OCI-LY7 (cell line): ENCODE results near the gene PSTPIP2.

ENCODE experiments used
- EZH2phosphoT487 ChIP-seq: fragments of 200-600 bp; sonication (generic); IDR thresholded peaks from 2 replicates; pipeline ENCODE4 v1.6.1; 2018; ENCODE audit warnings: low read depth, borderline replicate concordance, mild to moderate bottlenecking, mixed run types, antibody characterized with exemption, low read length, moderate library complexity, mixed read lengths
- TF ChIP-seq, protein P1 (sequence below): fragments of 200-600 bp; sonication (generic); conservative IDR thresholded peaks from 2 replicates; pipeline ENCODE4 v1.5.1; 2014; ENCODE audit warnings: mild to moderate bottlenecking, antibody characterized with exemption, low read length, moderate library complexity, mixed read lengths

DNA sequence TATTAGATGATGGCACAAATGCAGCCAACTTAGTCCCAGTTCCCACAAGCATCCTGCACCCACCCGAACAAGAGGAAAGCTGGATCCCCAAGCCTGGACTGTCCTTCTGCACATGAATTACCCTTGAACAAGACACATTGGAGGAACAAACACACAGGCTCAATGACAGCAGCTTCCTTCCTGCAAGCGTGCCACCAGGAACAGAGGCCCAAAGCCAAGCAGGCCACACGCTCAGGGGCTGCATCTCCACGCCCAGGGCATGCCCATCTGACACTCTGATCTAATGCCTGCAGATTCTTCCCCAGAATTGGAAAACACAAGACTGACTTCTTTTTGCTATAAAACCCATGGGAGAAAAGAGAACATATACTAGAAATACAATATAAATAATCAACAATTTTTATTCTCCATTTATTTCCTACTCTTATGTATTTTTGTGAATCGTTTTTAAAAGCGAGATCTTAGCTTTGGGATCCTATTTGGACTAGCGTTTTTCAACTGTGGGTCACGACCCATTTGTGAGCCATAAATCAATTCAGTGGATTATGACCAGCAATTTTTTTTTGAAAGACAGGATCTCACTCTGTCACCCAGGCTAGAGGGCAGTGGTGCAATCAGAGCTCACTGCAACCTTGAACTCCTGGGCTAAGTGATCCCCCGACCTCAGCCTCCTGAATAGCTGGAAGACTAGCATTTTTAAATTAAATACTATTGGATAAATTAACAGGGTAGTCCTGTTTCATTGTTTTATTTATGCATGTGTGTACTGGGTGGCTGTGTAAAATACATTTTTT is 34.4 kb downstream of the PSTPIP2 start:
- TF ChIP-seq, protein P1, sequence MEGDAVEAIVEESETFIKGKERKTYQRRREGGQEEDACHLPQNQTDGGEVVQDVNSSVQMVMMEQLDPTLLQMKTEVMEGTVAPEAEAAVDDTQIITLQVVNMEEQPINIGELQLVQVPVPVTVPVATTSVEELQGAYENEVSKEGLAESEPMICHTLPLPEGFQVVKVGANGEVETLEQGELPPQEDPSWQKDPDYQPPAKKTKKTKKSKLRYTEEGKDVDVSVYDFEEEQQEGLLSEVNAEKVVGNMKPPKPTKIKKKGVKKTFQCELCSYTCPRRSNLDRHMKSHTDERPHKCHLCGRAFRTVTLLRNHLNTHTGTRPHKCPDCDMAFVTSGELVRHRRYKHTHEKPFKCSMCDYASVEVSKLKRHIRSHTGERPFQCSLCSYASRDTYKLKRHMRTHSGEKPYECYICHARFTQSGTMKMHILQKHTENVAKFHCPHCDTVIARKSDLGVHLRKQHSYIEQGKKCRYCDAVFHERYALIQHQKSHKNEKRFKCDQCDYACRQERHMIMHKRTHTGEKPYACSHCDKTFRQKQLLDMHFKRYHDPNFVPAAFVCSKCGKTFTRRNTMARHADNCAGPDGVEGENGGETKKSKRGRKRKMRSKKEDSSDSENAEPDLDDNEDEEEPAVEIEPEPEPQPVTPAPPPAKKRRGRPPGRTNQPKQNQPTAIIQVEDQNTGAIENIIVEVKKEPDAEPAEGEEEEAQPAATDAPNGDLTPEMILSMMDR, result no peak
- TF ChIP-seq EZH2phosphoT487, result no peak
